Measurements from ENCODE around the gene FAT3. TPM values are rescaled to one million over a fixed set of nuclear protein-coding genes. Genes with fewer than 3 reads are reported as not detected.

Gene FAT3
- total and polyA plus RNA-seq, 2 of the 4 experiments (the other 2 are of a cell fraction): 0.53 to 2.9 TPM

DNA sequence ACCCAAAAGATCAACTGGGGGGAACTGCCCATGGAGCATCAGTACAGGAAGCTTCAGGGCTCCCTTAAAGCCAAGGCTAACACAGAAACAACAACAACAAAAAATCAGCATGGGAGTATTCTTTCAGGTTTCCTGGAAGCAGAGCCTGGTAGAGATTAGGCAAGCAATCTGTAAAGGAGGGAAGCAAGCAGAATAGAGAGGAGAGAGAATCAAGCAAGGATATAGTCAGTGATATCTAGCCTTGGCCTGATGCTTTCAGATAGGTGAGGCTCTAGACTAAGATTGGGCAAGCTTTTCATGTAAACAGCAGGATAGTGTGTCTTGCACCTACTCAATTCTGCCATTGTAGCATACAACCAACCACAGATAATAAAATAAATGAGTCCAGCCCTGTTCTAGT is 44.4 kb upstream of the FAT3 start:
- Histone ChIP-seq H2AK9ac (replicated peaks; ENCODE audit: low read depth, low read length, poor library complexity) (no peak overlapping the region), H2BK5ac (ENCODE audit: low read depth, low read length, poor library complexity, severe bottlenecking) (no peak overlapping the region), H2BK20ac (ENCODE audit: low read depth, low read length) (no peak overlapping the region), H3K23ac (ENCODE audit: low read depth, low read length) (no peak overlapping the region), H3K4me1 (ENCODE audit: control insufficient read depth, insufficient read depth, low read length) (no peaks in the 10 kb centered on the region), H3K9me1 (ENCODE audit: insufficient read depth, low read length) (no peaks in the 10 kb centered on the region), H2AFZ (replicated peaks; ENCODE audit: low read length, poor library complexity) (no peak overlapping the region), H4K20me1 (ENCODE audit: insufficient read depth, low read length) (no peaks in the 10 kb centered on the region), H3K4me3 (ENCODE audit: insufficient read depth, low read depth, low read length) (no peak overlapping the region), H3K79me1 (ENCODE audit: low read depth in 1 of 2, low read length in 2 of 2) (no peaks in the 10 kb centered on the region), H4K91ac (ENCODE audit: insufficient read depth, low read depth, low read length) (no peak overlapping the region), H4K5ac (ENCODE audit: low read depth, low read length) (no peak overlapping the region), H3K36me3 (ENCODE audit: control insufficient read depth, insufficient read depth, low read length) (no peaks in the 10 kb centered on the region), H2BK15ac (ENCODE audit: low read depth, low read length) (no peak overlapping the region), H2AK5ac (ENCODE audit: low read depth, low read length) (no peak overlapping the region), H3K4me2 (ENCODE audit: low read depth, low read length) (no peak overlapping the region), H3K9ac (ENCODE audit: low read depth, low read length) (no peak overlapping the region), H3K4ac (ENCODE audit: low read depth, low read length) (no peak overlapping the region), H3K9me3 (ENCODE audit: control insufficient read depth, insufficient read depth, low read length) (no peaks in the 10 kb centered on the region), H2BK120ac (ENCODE audit: low read depth, low read length) (no peak overlapping the region), H4K8ac (ENCODE audit: low read depth in 2 of 2, low read length in 2 of 2) (no peak overlapping the region), H3K18ac (ENCODE audit: low read depth, low read length) (no peak overlapping the region), H3K56ac (ENCODE audit: extremely low read depth, insufficient read depth, low read length) (no peak overlapping the region), H3K14ac (replicated peaks; ENCODE audit: low read depth, low read length) (no peak overlapping the region), H3K27me3 (ENCODE audit: control insufficient read depth, insufficient read depth, low read length) (no peaks in the 10 kb centered on the region), H3K27ac (ENCODE audit: insufficient read depth, low read length) (no peak overlapping the region)
- TF ChIP-seq RFX5 (IDR thresholded peaks at IDR 0.05; ENCODE audit: low read depth, low read length): no peak
- ATAC-seq (ENCODE audit: low read depth): no peak
- intact Hi-C loops (cut with micrococcal nuclease): no loop called here
- DNase-seq: no peak
- POLR2A ChIA-PET (ENCODE audit: unreplicated experiment): no interaction called here
- in situ Hi-C loops (cut with MboI; ENCODE audit: low sequenced_read_pairs): no loop called here
- dilution Hi-C loops (cut with HindIII; ENCODE audit: low sequenced_read_pairs, unreplicated experiment): no loop called here
- BruUV-seq (replicated peaks): no TSS peak
- CTCF ChIA-PET: no interaction called here

Measured in IMR-90 (cell line).